Femur (tissue), 1 donor: Measurements from ENCODE around the gene PCDHGC5.

ENCODE experiments used
- DNase-seq: peaks from one replicate; pipeline ENCODE4 v3.0.0-alpha.2; 2017

PCDHGC5 gene

GRCh38 chr5:141491323-141492167, 2.7 kb downstream of the PCDHGC5 start:
- no peak for DNase-seq

- DNase-seq: peak; percentile 21
These were observed 3.4 kb downstream of the PCDHGC5 start for GRCh38 chr5:141492168-141492885.

GRCh38 chr5:141493500-141494422, 4.9 kb downstream of the PCDHGC5 start:
- DNase-seq: peak; percentile 27

GRCh38 chr5:141494761-141495452, 6.0 kb downstream of the PCDHGC5 start:
- DNase-seq: peak; percentile 17

GRCh38 chr5:141495453-141495811, 6.6 kb downstream of the PCDHGC5 start:
- DNase-seq: no peak

- no peak for DNase-seq
These were observed 7.2 kb downstream of the PCDHGC5 start for GRCh38 chr5:141496038-141496437.

- DNase-seq: no peak
These were observed 12.9 kb downstream of the PCDHGC5 start for GRCh38 chr5:141501761-141502160.

GRCh38 chr5:141503681-141504080, 14.8 kb downstream of the PCDHGC5 start:
- DNase-seq: no peak

- no peak for DNase-seq
These were observed 15.3 kb downstream of the PCDHGC5 start for GRCh38 chr5:141504216-141504615.

- no peak for DNase-seq
These were observed 17.7 kb downstream of the PCDHGC5 start for GRCh38 chr5:141506381-141507155.

- peak; percentile 88 for DNase-seq
These were observed 18.7 kb downstream of the PCDHGC5 start for GRCh38 chr5:141507387-141508091.

- no peak for DNase-seq
These were observed 19.5 kb downstream of the PCDHGC5 start for GRCh38 chr5:141508440-141508797.

GRCh38 chr5:141508798-141509611, 20.1 kb downstream of the PCDHGC5 start:
- peak; percentile 80 for DNase-seq

GRCh38 chr5:141510160-141510559, 21.3 kb downstream of the PCDHGC5 start:
- no peak for DNase-seq

GRCh38 chr5:141510850-141511601, 22.1 kb downstream of the PCDHGC5 start:
- DNase-seq: no peak

- DNase-seq: no peak
These were observed 23.0 kb downstream of the PCDHGC5 start for GRCh38 chr5:141511771-141512325.

GRCh38 chr5:141512390-141512910, 23.6 kb downstream of the PCDHGC5 start:
- DNase-seq: peak; percentile 86

GRCh38 chr5:141512911-141513626, 24.2 kb downstream of the PCDHGC5 start:
- DNase-seq: peak; percentile 83
